Heart right ventricle (tissue), 16 donors: ENCODE results near the gene SLC16A1. TPM values are rescaled to one million over a fixed set of nuclear protein-coding genes. Genes with fewer than 3 reads are reported as not detected.
"Not testable (repeated sequence)": the region's sequence is repeated elsewhere in the genome, so short reads cannot be mapped to it uniquely, and the experiment has no call there.

Experiments
- ATAC-seq, 8 donors: fragments of 200-7000 bp; cut with Tn5 transposase; one replicate each; pipeline ENCODE4 v1.9.1; 2020; ENCODE audit warnings: mild to moderate bottlenecking in 8 of 8, moderate library complexity in 8 of 8, moderate number of reproducible peaks in 1 of 8
- DNase-seq, 2 donors: peaks; one replicate each; pipeline ENCODE4 v3.0.0-alpha.2; 2020
- H3K27ac ChIP-seq, 10 donors: fragments of 200-600 bp; sonication (generic) in 2 of 10; one replicate each; pipeline versions ENCODE4 v1.5.0 to v1.8.0; 2020 to 2022; ENCODE audit warnings: mild to moderate bottlenecking in 3 of 10
- H3K27me3 ChIP-seq, 7 donors: fragments of 200-600 bp; one replicate each; pipeline ENCODE4 v1.8.0; 2021 to 2022; ENCODE audit warnings: mild to moderate bottlenecking in 2 of 7
- H3K36me3 ChIP-seq, 9 donors: fragments of 200-600 bp; sonication (generic) in 1 of 9; one replicate each; pipeline versions ENCODE4 v1.5.0 to v1.8.0; 2020 to 2022; ENCODE audit warnings: mild to moderate bottlenecking in 2 of 9
- H3K4me1 ChIP-seq, 9 donors: fragments of 200-600 bp; sonication (generic) in 1 of 9; one replicate each; pipeline versions ENCODE4 v1.5.0 to v1.8.0; 2020 to 2022; ENCODE audit warnings: mild to moderate bottlenecking in 4 of 9
- H3K4me3 ChIP-seq, 10 donors: fragments of 200-600 bp; sonication (generic) in 2 of 10; one replicate each; pipeline versions ENCODE4 v1.5.0 to v1.8.0; 2020 to 2022; ENCODE audit warnings: mild to moderate bottlenecking in 7 of 10, moderate library complexity in 2 of 10
- H3K9me3 ChIP-seq, 11 donors: fragments of 200-600 bp in 10 of 11; sonication (generic) in 2 of 11; one replicate each; pipeline versions ENCODE4 v1.5.0 to v1.8.0; 2013 to 2022; ENCODE audit warnings: mild to moderate bottlenecking in 2 of 11, control low read depth in 1 of 11, moderate library complexity in 1 of 11
- CTCF ChIP-seq, 9 donors: fragments of 200-600 bp; sonication (generic) in 2 of 9; IDR thresholded peaks; one replicate each; pipeline versions ENCODE4 v1.5.0 to v1.8.0; 2021 to 2022; ENCODE audit warnings: antibody characterized with exemption in 9 of 9, mild to moderate bottlenecking in 5 of 9, moderate library complexity in 1 of 9
- WGBS, 2 donors: extraction: QIAGEN DNeasy Blood & Tissue Kit; methylation state at CpG; one replicate each; pipeline ENCODE4 v1.1.7; 2013; ENCODE audit warnings: inconsistent platforms in 1 of 2; 5-methylcytosine and 5-hydroxymethylcytosine counted together
- intact Hi-C, 10 donors: fragments of 100-400 bp; cut with DNase I; formaldehyde crosslinking; loops; one replicate each; pipeline versions ENCODE4 v1.11.1 to v1.14.2; 2022
- polyA plus RNA-seq, 2 donors: library from polyadenylated mRNA; stranded (reverse); fragments of 200-250 nt; gene quantifications; one replicate each; pipeline ENCODE4 v1.2.3, GENCODE V29; 2013
- total RNA-seq, 10 donors: library from RNA; stranded (reverse); fragmentation: NEBNext Ultra II Directional in 3 of 10; extraction: Animal tissue kit (Norgen Biotek cat#: 25700) in 3 of 10; gene quantifications; one replicate each; pipeline versions ENCODE4 v1.2.1 to v1.2.4, GENCODE V29; 2021 to 2023
- donor health status: Arrhythmogenic right ventricular cardiomyopathy.
- donor health status: ischemic (EF 13 %, LVEDD 7.1; RV severe dilation, severe dysfunction).
- donor health status: healthy with polysubstance abuse.
- donor health status: DM: no; HTN: yes; CAD: no.
- donor health status: DM: no; HTN: no; CAD: no.
- donor health status: ischemic (EF 25% LVEDD 6.9; RV normal size, moderate dysfunction).
- donor health status: ischemic (EF 25% LVEDD 5.7; RV mildly dilated, moderate dysfunction).
- donor health status: healthy.
- donor health status: DM: yes; HTN: yes; CAD: no.
- donor health status: Ischemic cardiomyopathy.
- donor health status: ischemic (EF 35%, LVEDD 5.7; RV mildly dilated, moderate dysfunction).
- donor health status: nonischemic (EF 11% LVEDD 7.7; RV severe dilation, severe dysfunction).
- donor health status: DM: yes; HTN: yes; CAD: no.
- donor health status: PGD.
- donor health status: ischemic (EF 29% LVEDD 5.4; RV normal size, mild dysfunction).
- donor health status: nonischemic (EF 23%, LVEDD 6.1; RV moderate dilation, normal function).

The SLC16A1 gene
- total and polyA plus RNA-seq, 12 donors, result 43.9 to 193 (median 148) TPM

- H3K4me1 ChIP-seq, result peaks cover 0 to 13% (median 0%) of the 10 kb centered on the region in 9 donors
- no peak overlapping the region for H3K27ac ChIP-seq
- H3K36me3 ChIP-seq, result peaks cover 0 to 48% (median 20%) of the 10 kb centered on the region in 9 donors
- DNase-seq, result no peak
- no peak for ATAC-seq
- TF ChIP-seq CTCF (IDR thresholded peaks at IDR 0.05), result no peak
- H3K9me3 ChIP-seq, result no peaks in the 10 kb centered on the region
- H3K27me3 ChIP-seq, result no peaks in the 10 kb centered on the region
- intact Hi-C loops, result no loop called here
- H3K4me3 ChIP-seq, result no peak overlapping the region
- 83 to 85% methylated on average over 1 of the region's 1 CpG for WGBS, 2 donors
Observed at GRCh38 chr1:112971006-112971405, 15.0 kb upstream of the SLC16A1 start.

- Histone ChIP-seq H3K27me3 (no peaks in the 10 kb centered on the region), H3K27ac (peak overlapping the region in 6 of 10 donors; percentile 21 to 69 (median 50)), H3K4me3 (no peak overlapping the region), H3K9me3 (no peaks in the 10 kb centered on the region), H3K36me3 (peaks cover 0 to 92% (median 20%) of the 10 kb centered on the region in 9 donors), H3K4me1 (peaks cover 0 to 24% (median 11%) of the 10 kb centered on the region in 9 donors)
- peak in 5 of 8 donors; percentile 62 to 87 (median 80) for ATAC-seq
- no peak for TF ChIP-seq CTCF (IDR thresholded peaks at IDR 0.05)
- intact Hi-C loops, result loop anchor here in 1 of 10 donors (10.0 kb wide), 1 partner anchor 60 kb away; no protein-coding TSS in a partner anchor
- WGBS, 2 donors, result 51 to 61% methylated on average over 4 of the region's 4 CpGs
- DNase-seq, result no peak
Observed at GRCh38 chr1:112964347-112964746, 8.4 kb upstream of the SLC16A1 start.

- ATAC-seq (no peak), DNase-seq (no peak)
- H3K27me3 ChIP-seq, result no peaks in the 10 kb centered on the region
- intact Hi-C loops, result loop anchor here in 1 of 10 donors (10.0 kb wide), 1 partner anchor 64 kb away; no protein-coding TSS in a partner anchor
- no peak for TF ChIP-seq CTCF (IDR thresholded peaks at IDR 0.05)
- no peaks in the 10 kb centered on the region for H3K9me3 ChIP-seq
- peaks cover 0 to 49% (median 28%) of the 10 kb centered on the region in 9 donors for H3K4me1 ChIP-seq
- H3K27ac ChIP-seq, result no peak overlapping the region
- 99 to 100% methylated on average over 4 of the region's 4 CpGs for WGBS, 2 donors
- H3K36me3 ChIP-seq, result peaks cover 0 to 60% (median 0%) of the 10 kb centered on the region in 9 donors
- H3K4me3 ChIP-seq, result no peak overlapping the region
Observed at GRCh38 chr1:112961072-112961471, 5.1 kb upstream of the SLC16A1 start.

GRCh38 chr1:112960384-112960783 lies 4.4 kb upstream of the SLC16A1 start:
- no peak for TF ChIP-seq CTCF (IDR thresholded peaks at IDR 0.05)
- DNase-seq, result no peak
- Histone ChIP-seq H3K27ac (peak overlapping the region in 1 of 10 donors; percentile 36), H3K36me3 (peaks cover 0 to 53% (median 0%) of the 10 kb centered on the region in 9 donors), H3K27me3 (no peaks in the 10 kb centered on the region), H3K9me3 (no peaks in the 10 kb centered on the region), H3K4me1 (peaks cover 0 to 49% (median 28%) of the 10 kb centered on the region in 9 donors), H3K4me3 (no peak overlapping the region)
- ATAC-seq, result no peak
- intact Hi-C loops, result loop anchor here in 1 of 10 donors (10.0 kb wide), 1 partner anchor 64 kb away; no protein-coding TSS in a partner anchor
- WGBS, 2 donors, result 85 to 95% methylated on average over 3 of the region's 3 CpGs

- peaks cover 0 to 35% (median 0%) of the 10 kb centered on the region in 9 donors for H3K36me3 ChIP-seq
- ATAC-seq, DNase-seq, H3K27me3 ChIP-seq, H3K9me3 ChIP-seq: not testable (repeated sequence)
- intact Hi-C loops, result loop anchor here in 9 of 10 donors (5.0 to 10.0 kb wide), 10 partner anchors 39 to 243 kb away; partner anchors contain the start of gene PPM1J (in 3 of the 9)
- 52 to 57% methylated on average over 6 to 7 of the region's 7 CpGs for WGBS, 2 donors
- peak overlapping the region; percentile 7 to 94 (median 77) for H3K4me3 ChIP-seq
- peaks cover 0 to 64% (median 44%) of the 10 kb centered on the region in 9 donors for H3K4me1 ChIP-seq
- H3K27ac ChIP-seq, result peak overlapping the region; percentile 17 to 96 (median 94)
Observed at GRCh38 chr1:112958236-112958635, 2.2 kb upstream of the SLC16A1 start.
